PFSK-1 (cell line): ENCODE measurements around the gene CENPB.

Experiments used
- POLR2AphosphoS5 ChIP-seq: IDR thresholded peaks from 2 replicates; pipeline ENCODE4 v1.6.1; 2012; ENCODE audit warnings: low read depth, mild to moderate bottlenecking, control low read depth, low read length, moderate library complexity
- SIN3A ChIP-seq: IDR thresholded peaks from 2 replicates; pipeline ENCODE4 v1.6.1; 2012; ENCODE audit warnings: mild to moderate bottlenecking, low read length, moderate library complexity, borderline replicate concordance; ENCODE audit not compliant: insufficient read depth

DNA sequence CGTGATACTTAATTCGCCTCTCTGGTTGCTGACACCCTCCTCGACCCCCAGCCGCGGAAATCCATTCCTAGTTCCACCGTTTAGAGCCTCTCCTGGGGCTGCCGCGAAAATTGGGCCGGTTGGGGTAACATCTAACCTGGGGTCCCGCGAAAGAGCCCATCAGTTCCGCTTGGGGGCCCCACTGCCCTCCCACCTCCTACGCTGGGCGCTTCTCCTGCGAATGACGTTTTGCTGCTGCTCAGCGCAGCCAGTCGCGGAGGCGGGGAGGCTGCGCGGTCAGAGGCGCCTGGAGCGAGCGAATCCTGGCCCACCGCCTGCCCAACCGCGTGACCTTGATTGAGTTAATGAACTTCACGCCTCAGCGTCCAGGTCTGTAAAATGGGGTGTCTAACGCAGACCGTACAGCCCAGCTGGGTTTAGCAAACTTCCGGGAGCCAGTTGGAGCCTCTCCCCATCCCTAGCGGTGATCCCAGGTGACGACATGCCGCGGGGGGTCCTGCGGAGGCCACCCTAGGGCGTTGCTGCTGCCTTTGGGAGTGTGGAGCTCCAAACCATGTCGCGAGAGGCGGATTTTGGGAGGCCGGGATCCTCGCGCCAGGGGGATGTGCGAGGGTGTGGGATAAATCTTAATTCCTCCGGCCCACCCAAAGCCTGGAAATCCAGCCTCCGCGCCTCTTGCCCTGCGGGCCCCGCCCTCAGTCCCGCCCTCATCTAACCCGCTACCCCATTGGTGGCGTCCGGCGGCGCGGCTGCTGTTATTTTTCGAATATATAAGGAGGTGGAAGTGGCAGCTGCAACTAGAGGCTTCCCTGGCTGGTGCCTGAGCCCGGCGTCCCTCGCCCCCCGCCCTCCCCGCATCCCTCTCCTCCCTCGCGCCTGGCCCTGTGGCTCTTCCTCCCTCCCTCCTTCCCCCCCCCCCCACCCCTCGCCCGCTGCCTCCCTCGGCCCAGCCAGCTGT, 9.2 kb upstream of the CENPB start, which contains the start of gene CDC25B:
- TF ChIP-seq POLR2AphosphoS5 (peak; percentile 76), SIN3A (0 out of 2 replicates have a peak, but pooled peaks have one; percentile 35)
